ENCODE results near the gene TMEM131.
"Not testable (repeated sequence)": the region's sequence is repeated elsewhere in the genome, so short reads cannot be mapped to it uniquely, and the experiment has no call there.

The TMEM131 gene

GRCh38 chr2:97911922-97912575 is 83.7 kb downstream of the TMEM131 start:
- no peaks in the 10 kb centered on the region for H3K27me3 Mint-ChIP-seq
- intact Hi-C loops (cut with micrococcal nuclease), result loop anchor here (2.0 kb wide), 1 partner anchor 15 kb away; no protein-coding TSS in a partner anchor
- H3K27ac Mint-ChIP-seq, result peak overlapping the region; percentile 34
- H3K4me3 Mint-ChIP-seq, result no peak overlapping the region
- peaks cover 49% of the 10 kb centered on the region for H3K4me1 Mint-ChIP-seq (ENCODE audit: low read depth)
- no peaks in the 10 kb centered on the region for H3K9me3 Mint-ChIP-seq
- H3K36me3 Mint-ChIP-seq (ENCODE audit: low read depth), result peaks cover 7% of the 10 kb centered on the region

- Mint-ChIP-seq H3K27me3 (no peaks in the 10 kb centered on the region), H3K36me3 (ENCODE audit: low read depth) (peaks cover 13% of the 10 kb centered on the region), H3K9me3 (no peaks in the 10 kb centered on the region), H3K27ac (peak overlapping the region; percentile 34), H3K4me1 (ENCODE audit: low read depth) (peaks cover 54% of the 10 kb centered on the region), H3K4me3 (no peak overlapping the region)
- intact Hi-C loops (cut with micrococcal nuclease), result no loop called here
Measured at GRCh38 chr2:97911206-97911921, 84.4 kb downstream of the TMEM131 start.

- peaks cover 21% of the 10 kb centered on the region for H3K36me3 Mint-ChIP-seq (ENCODE audit: low read depth)
- H3K4me1 Mint-ChIP-seq (ENCODE audit: low read depth), result peaks cover 62% of the 10 kb centered on the region
- H3K27ac Mint-ChIP-seq, result no peak overlapping the region
- no peak overlapping the region for H3K4me3 Mint-ChIP-seq
- intact Hi-C loops (cut with micrococcal nuclease), result no loop called here
- no peaks in the 10 kb centered on the region for H3K9me3 Mint-ChIP-seq
- no peaks in the 10 kb centered on the region for H3K27me3 Mint-ChIP-seq
Measured at GRCh38 chr2:97910403-97911205, 85.1 kb downstream of the TMEM131 start.

- peak overlapping the region; percentile 48 for H3K27ac Mint-ChIP-seq
- H3K4me3 Mint-ChIP-seq, result no peak overlapping the region
- no peaks in the 10 kb centered on the region for H3K9me3 Mint-ChIP-seq
- no peaks in the 10 kb centered on the region for H3K27me3 Mint-ChIP-seq
- intact Hi-C loops (cut with micrococcal nuclease), result no loop called here
- peaks cover 39% of the 10 kb centered on the region for H3K36me3 Mint-ChIP-seq (ENCODE audit: low read depth)
- peaks cover 71% of the 10 kb centered on the region for H3K4me1 Mint-ChIP-seq (ENCODE audit: low read depth)
Measured at GRCh38 chr2:97908208-97908676, 87.5 kb downstream of the TMEM131 start.

GRCh38 chr2:97907369-97908100 is 88.2 kb downstream of the TMEM131 start:
- Mint-ChIP-seq H3K27me3 (no peaks in the 10 kb centered on the region), H3K4me3 (no peak overlapping the region), H3K36me3 (ENCODE audit: low read depth) (peaks cover 42% of the 10 kb centered on the region), H3K27ac (peak overlapping the region; percentile 48), H3K9me3 (no peaks in the 10 kb centered on the region), H3K4me1 (ENCODE audit: low read depth) (peaks cover 64% of the 10 kb centered on the region)
- intact Hi-C loops (cut with micrococcal nuclease), result no loop called here

GRCh38 chr2:97906307-97906706 is 89.4 kb downstream of the TMEM131 start:
- peaks cover 45% of the 10 kb centered on the region for H3K36me3 Mint-ChIP-seq (ENCODE audit: low read depth)
- no peaks in the 10 kb centered on the region for H3K27me3 Mint-ChIP-seq
- H3K4me1 Mint-ChIP-seq (ENCODE audit: low read depth), result peaks cover 53% of the 10 kb centered on the region
- H3K9me3 Mint-ChIP-seq, result no peaks in the 10 kb centered on the region
- intact Hi-C loops (cut with micrococcal nuclease), result no loop called here
- no peak overlapping the region for H3K4me3 Mint-ChIP-seq
- H3K27ac Mint-ChIP-seq, result peak overlapping the region; percentile 5

- intact Hi-C loops (cut with micrococcal nuclease), result no loop called here
- Mint-ChIP-seq H3K4me1 (ENCODE audit: low read depth) (peaks cover 49% of the 10 kb centered on the region), H3K27me3 (no peaks in the 10 kb centered on the region), H3K27ac (peak overlapping the region; percentile 30), H3K9me3 (no peaks in the 10 kb centered on the region), H3K4me3 (no peak overlapping the region), H3K36me3 (ENCODE audit: low read depth) (peaks cover 48% of the 10 kb centered on the region)
Measured at GRCh38 chr2:97905294-97905693, 90.5 kb downstream of the TMEM131 start.

- Mint-ChIP-seq H3K9me3 (no peaks in the 10 kb centered on the region), H3K27ac (no peak overlapping the region), H3K4me3 (no peak overlapping the region), H3K4me1 (ENCODE audit: low read depth) (peaks cover 26% of the 10 kb centered on the region), H3K36me3 (ENCODE audit: low read depth) (peaks cover 55% of the 10 kb centered on the region), H3K27me3 (no peaks in the 10 kb centered on the region)
- intact Hi-C loops (cut with micrococcal nuclease), result no loop called here
Measured at GRCh38 chr2:97901862-97902261, 93.9 kb downstream of the TMEM131 start.

GRCh38 chr2:97900806-97901205 is 94.9 kb downstream of the TMEM131 start:
- H3K9me3 Mint-ChIP-seq, result peaks cover 8% of the 10 kb centered on the region
- H3K27ac Mint-ChIP-seq, result no peak overlapping the region
- intact Hi-C loops (cut with micrococcal nuclease), result no loop called here
- H3K36me3 Mint-ChIP-seq (ENCODE audit: low read depth), result peaks cover 55% of the 10 kb centered on the region
- H3K27me3 Mint-ChIP-seq, result no peaks in the 10 kb centered on the region
- H3K4me3 Mint-ChIP-seq, result no peak overlapping the region
- H3K4me1 Mint-ChIP-seq (ENCODE audit: low read depth), result peaks cover 17% of the 10 kb centered on the region

- H3K4me3 Mint-ChIP-seq; intact Hi-C loops (cut with micrococcal nuclease); H3K27ac Mint-ChIP-seq; H3K4me1 Mint-ChIP-seq (ENCODE audit: low read depth); H3K27me3 Mint-ChIP-seq: not testable (repeated sequence)
- Mint-ChIP-seq H3K9me3 (peaks cover 23% of the 10 kb centered on the region), H3K36me3 (ENCODE audit: low read depth) (peaks cover 34% of the 10 kb centered on the region)
Measured at GRCh38 chr2:97893042-97893441, 102.7 kb downstream of the TMEM131 start.

- Mint-ChIP-seq H3K36me3 (ENCODE audit: low read depth) (peaks cover 41% of the 10 kb centered on the region), H3K27ac (no peak overlapping the region), H3K9me3 (peaks cover 31% of the 10 kb centered on the region), H3K4me1 (ENCODE audit: low read depth) (peaks cover 9% of the 10 kb centered on the region), H3K27me3 (no peaks in the 10 kb centered on the region), H3K4me3 (no peak overlapping the region)
- intact Hi-C loops (cut with micrococcal nuclease), result no loop called here
Measured at GRCh38 chr2:97891611-97892010, 104.1 kb downstream of the TMEM131 start.

GRCh38 chr2:97889156-97889555 is 106.6 kb downstream of the TMEM131 start:
- H3K36me3 Mint-ChIP-seq (ENCODE audit: low read depth), result peaks cover 52% of the 10 kb centered on the region
- intact Hi-C loops (cut with micrococcal nuclease), result no loop called here
- no peaks in the 10 kb centered on the region for H3K27me3 Mint-ChIP-seq
- no peak overlapping the region for H3K27ac Mint-ChIP-seq
- no peak overlapping the region for H3K4me3 Mint-ChIP-seq
- peaks cover 9% of the 10 kb centered on the region for H3K4me1 Mint-ChIP-seq (ENCODE audit: low read depth)
- H3K9me3 Mint-ChIP-seq, result peaks cover 30% of the 10 kb centered on the region

GRCh38 chr2:97885841-97886240 is 109.9 kb downstream of the TMEM131 start:
- intact Hi-C loops (cut with micrococcal nuclease), result no loop called here
- peaks cover 52% of the 10 kb centered on the region for H3K36me3 Mint-ChIP-seq (ENCODE audit: low read depth)
- H3K9me3 Mint-ChIP-seq, result peaks cover 30% of the 10 kb centered on the region
- peaks cover 9% of the 10 kb centered on the region for H3K4me1 Mint-ChIP-seq (ENCODE audit: low read depth)
- H3K27ac Mint-ChIP-seq, result no peak overlapping the region
- no peak overlapping the region for H3K4me3 Mint-ChIP-seq
- no peaks in the 10 kb centered on the region for H3K27me3 Mint-ChIP-seq

Measured in dendritic cell treated with granulocyte-macrophage colony-stimulating factor and Interleukin-4, amounts not matched to agents 40 ng/mL and 50 ng/mL, for 4 days (primary cell).